Measurements from ENCODE around the gene OPN5.

OPN5 gene

DNA sequence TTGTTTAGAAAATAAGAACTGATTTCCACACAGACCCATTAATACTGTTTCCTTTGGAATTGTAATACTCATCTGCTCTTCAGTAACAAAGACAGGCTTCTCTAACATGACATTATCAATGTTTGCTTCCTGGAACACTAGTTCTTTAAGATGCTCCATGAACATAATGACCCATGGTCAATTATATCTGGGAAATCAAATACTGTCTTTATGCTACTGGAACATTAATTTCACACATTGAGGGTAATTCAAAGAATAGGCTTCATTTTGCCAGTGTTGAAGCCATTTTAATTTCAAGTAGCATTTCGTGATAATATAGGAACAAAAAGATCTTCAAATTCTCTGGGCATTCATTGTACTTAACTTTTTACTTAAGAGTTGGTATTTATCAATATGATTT lies 80.9 kb downstream of the OPN5 start:
- no peak for DNase-seq (ENCODE audit: low spot score)

GRCh38 chr6:47865206-47865605 lies 83.4 kb downstream of the OPN5 start:
- no peak for DNase-seq (ENCODE audit: low spot score)

- DNase-seq (ENCODE audit: low spot score) = no peak
Measured at GRCh38 chr6:47875593-47875992, 93.8 kb downstream of the OPN5 start.

Measured in HuH-7.5 (cell line).